ENCODE measurements around the gene ZNF322. TPM values are rescaled to one million over a fixed set of nuclear protein-coding genes. Genes with fewer than 3 reads are reported as not detected.

ZNF322 gene
- total and polyA plus RNA-seq, 11 donors, result 4.0 to 17.2 (median 11.7) TPM

GRCh38 chr6:26594131-26594498 lies 65.4 kb downstream of the ZNF322 start:
- no peaks in the 10 kb centered on the region for H3K9me3 ChIP-seq
- no peak overlapping the region for H3K27ac ChIP-seq
- ATAC-seq, result no peak
- intact Hi-C loops (cut with DNase I), result loop anchor here in 6 of 10 donors (2.0 to 10.0 kb wide), 7 partner anchors 21 to 1271 kb away; a partner anchor contains a TSS
- 33 to 51% (median 39%) methylated on average over 6 of the region's 6 CpGs for WGBS, 4 donors
- no peak overlapping the region for H3K4me3 ChIP-seq
- no peak for DNase-seq
- no peak for TF ChIP-seq POLR2A (IDR thresholded peaks at IDR 0.05)
- TF ChIP-seq, protein P1, sequence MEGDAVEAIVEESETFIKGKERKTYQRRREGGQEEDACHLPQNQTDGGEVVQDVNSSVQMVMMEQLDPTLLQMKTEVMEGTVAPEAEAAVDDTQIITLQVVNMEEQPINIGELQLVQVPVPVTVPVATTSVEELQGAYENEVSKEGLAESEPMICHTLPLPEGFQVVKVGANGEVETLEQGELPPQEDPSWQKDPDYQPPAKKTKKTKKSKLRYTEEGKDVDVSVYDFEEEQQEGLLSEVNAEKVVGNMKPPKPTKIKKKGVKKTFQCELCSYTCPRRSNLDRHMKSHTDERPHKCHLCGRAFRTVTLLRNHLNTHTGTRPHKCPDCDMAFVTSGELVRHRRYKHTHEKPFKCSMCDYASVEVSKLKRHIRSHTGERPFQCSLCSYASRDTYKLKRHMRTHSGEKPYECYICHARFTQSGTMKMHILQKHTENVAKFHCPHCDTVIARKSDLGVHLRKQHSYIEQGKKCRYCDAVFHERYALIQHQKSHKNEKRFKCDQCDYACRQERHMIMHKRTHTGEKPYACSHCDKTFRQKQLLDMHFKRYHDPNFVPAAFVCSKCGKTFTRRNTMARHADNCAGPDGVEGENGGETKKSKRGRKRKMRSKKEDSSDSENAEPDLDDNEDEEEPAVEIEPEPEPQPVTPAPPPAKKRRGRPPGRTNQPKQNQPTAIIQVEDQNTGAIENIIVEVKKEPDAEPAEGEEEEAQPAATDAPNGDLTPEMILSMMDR (IDR thresholded peaks at IDR 0.05), result no peak
- H3K36me3 ChIP-seq, result peaks cover 0 to 13% (median 12%) of the 10 kb centered on the region in 9 donors
- H3K4me1 ChIP-seq, result peaks cover 0 to 36% (median 13%) of the 10 kb centered on the region in 12 donors
- peaks cover 3 to 51% (median 21%) of the 10 kb centered on the region in 9 donors for H3K27me3 ChIP-seq

- TF ChIP-seq, protein P1 (IDR thresholded peaks at IDR 0.05), result no peak
- TF ChIP-seq POLR2A (IDR thresholded peaks at IDR 0.05), result no peak
- intact Hi-C loops (cut with DNase I), result loop anchor here in 6 of 10 donors (2.0 to 10.0 kb wide), 7 partner anchors 21 to 1271 kb away; a partner anchor contains a TSS
- Histone ChIP-seq H3K4me1 (peaks cover 0 to 36% (median 13%) of the 10 kb centered on the region in 12 donors), H3K27ac (no peak overlapping the region), H3K9me3 (no peaks in the 10 kb centered on the region), H3K27me3 (peaks cover 3 to 51% (median 21%) of the 10 kb centered on the region in 9 donors), H3K36me3 (peaks cover 0 to 7% (median 6%) of the 10 kb centered on the region in 9 donors), H3K4me3 (no peak overlapping the region)
- DNase-seq (no peak), ATAC-seq (no peak)
- 31 to 53% (median 42%) methylated on average over 20 of the region's 20 CpGs for WGBS, 4 donors
Measured at GRCh38 chr6:26593278-26594130, 66.0 kb downstream of the ZNF322 start.

GRCh38 chr6:26592649-26593048 lies 66.9 kb downstream of the ZNF322 start:
- Histone ChIP-seq H3K9me3 (no peaks in the 10 kb centered on the region), H3K4me1 (peaks cover 0 to 27% (median 7%) of the 10 kb centered on the region in 12 donors), H3K36me3 (peaks cover 0 to 2% (median 0%) of the 10 kb centered on the region in 9 donors), H3K27ac (no peak overlapping the region), H3K27me3 (peaks cover 3 to 51% (median 21%) of the 10 kb centered on the region in 9 donors), H3K4me3 (no peak overlapping the region)
- TF ChIP-seq, protein P1 (IDR thresholded peaks at IDR 0.05), result no peak
- no peak for TF ChIP-seq POLR2A (IDR thresholded peaks at IDR 0.05)
- ATAC-seq (no peak), DNase-seq (no peak)
- intact Hi-C loops (cut with DNase I), result loop anchor here in 6 of 10 donors (5.0 to 10.0 kb wide), 5 partner anchors 240 to 1272 kb away; a partner anchor contains a TSS
- WGBS, 4 donors, result 51 to 58% (median 55%) methylated on average over 4 of the region's 4 CpGs

GRCh38 chr6:26588965-26589364 lies 70.6 kb downstream of the ZNF322 start:
- no peaks in the 10 kb centered on the region for H3K9me3 ChIP-seq
- no peak overlapping the region for H3K27ac ChIP-seq
- DNase-seq, result no peak
- no peak for ATAC-seq
- TF ChIP-seq, protein P1 (IDR thresholded peaks at IDR 0.05), result no peak
- no peak for TF ChIP-seq POLR2A (IDR thresholded peaks at IDR 0.05)
- 91 to 94% (median 93%) methylated on average over 21 of the region's 21 CpGs for WGBS, 4 donors
- intact Hi-C loops (cut with DNase I), result no loop called here
- H3K4me3 ChIP-seq, result no peak overlapping the region
- peaks cover 3 to 71% (median 21%) of the 10 kb centered on the region in 9 donors for H3K27me3 ChIP-seq
- H3K4me1 ChIP-seq, result peaks cover 0 to under 1% (median 0%) of the 10 kb centered on the region in 12 donors
- no peaks in the 10 kb centered on the region for H3K36me3 ChIP-seq
